Measurements from ENCODE around the gene HDAC10. TPM values are rescaled to one million over a fixed set of nuclear protein-coding genes. Genes with fewer than 3 reads are reported as not detected.

Gene HDAC10
- total RNA-seq, 5 donors from 2014 or later (not counting 1 experiment from before 2014, with no cell fraction given) = 101 to 152 (median 128) TPM

GRCh38 chr22:50197000-50197800, 53.9 kb downstream of the HDAC10 start:
- no peak overlapping the region for H3K27ac Mint-ChIP-seq
- H3K9me3 ChIP-seq = no peaks in the 10 kb centered on the region
- H3K4me3 ChIP-seq (ENCODE audit: control insufficient read depth in 1 of 2, extremely low read depth in 1 of 2, low read length in 1 of 2) = no peak overlapping the region
- POLR2A ChIA-PET = no interaction called here
- H3K4me1 ChIP-seq (ENCODE audit: control insufficient read depth in 1 of 2, extremely low read depth in 1 of 2, insufficient read depth in 2 of 2, low read length in 2 of 2) = peaks cover 11 to 49% of the 10 kb centered on the region in 2 experiments
- no peak for ATAC-seq (replicated peaks in 1 of 4)
- no peak overlapping the region for H3K27ac ChIP-seq (ENCODE audit: low read length)
- H3K27me3 ChIP-seq (replicated peaks in 1 of 2; ENCODE audit: control insufficient read depth in 2 of 2, extremely low read depth in 1 of 2, insufficient read depth in 2 of 2, low read length in 1 of 2) = no peaks in the 10 kb centered on the region
- H3K27me3 Mint-ChIP-seq = no peaks in the 10 kb centered on the region
- no peaks in the 10 kb centered on the region for H3K9me3 Mint-ChIP-seq
- peaks cover 13 to 39% of the 10 kb centered on the region in 2 donors for H3K36me3 ChIP-seq (ENCODE audit: control insufficient read depth in 2 of 2, extremely low read depth in 1 of 2, insufficient read depth in 1 of 2, low read length in 1 of 2)
- CTCF ChIA-PET = interaction anchor here in 1 of 2 donors (0.6 kb wide), 1 partner anchor 47 kb away, joined by 3 read pairs; no protein-coding TSS in a partner anchor
- WGBS (ENCODE audit: insufficient coverage) = 98% methylated on average over 18 of the region's 23 CpGs
- H3K4me1 Mint-ChIP-seq = peaks cover 15 to 26% (median 20%) of the 10 kb centered on the region in 3 donors
- no peak for DNase-seq
- no peak overlapping the region for H3K4me3 Mint-ChIP-seq
- H3K36me3 Mint-ChIP-seq = no peaks in the 10 kb centered on the region

- Histone ChIP-seq H3K36me3 (ENCODE audit: control insufficient read depth in 2 of 2, extremely low read depth in 1 of 2, insufficient read depth in 1 of 2, low read length in 1 of 2) (peaks cover 13 to 39% of the 10 kb centered on the region in 2 donors), H3K4me3 (ENCODE audit: control insufficient read depth in 1 of 2, extremely low read depth in 1 of 2, low read length in 1 of 2) (no peak overlapping the region), H3K4me1 (ENCODE audit: control insufficient read depth in 1 of 2, extremely low read depth in 1 of 2, insufficient read depth in 2 of 2, low read length in 2 of 2) (peaks cover 13 to 52% of the 10 kb centered on the region in 2 experiments), H3K27ac (ENCODE audit: low read length) (no peak overlapping the region), H3K27me3 (replicated peaks in 1 of 2; ENCODE audit: control insufficient read depth in 2 of 2, extremely low read depth in 1 of 2, insufficient read depth in 2 of 2, low read length in 1 of 2) (no peaks in the 10 kb centered on the region), H3K9me3 (no peaks in the 10 kb centered on the region)
- WGBS (ENCODE audit: insufficient coverage) = 88% methylated on average over 12 of the region's 18 CpGs
- Mint-ChIP-seq H3K27ac (no peak overlapping the region), H3K4me3 (no peak overlapping the region), H3K4me1 (peaks cover 20 to 31% (median 25%) of the 10 kb centered on the region in 3 donors), H3K9me3 (no peaks in the 10 kb centered on the region), H3K27me3 (no peaks in the 10 kb centered on the region), H3K36me3 (no peaks in the 10 kb centered on the region)
- ATAC-seq (replicated peaks in 1 of 4) (no peak), DNase-seq (no peak)
- POLR2A ChIA-PET = no interaction called here
- CTCF ChIA-PET = no interaction called here
These were observed 54.8 kb downstream of the HDAC10 start for GRCh38 chr22:50196256-50196655.

Other genes with a start within 250 kb of the HDAC10 start
- under 1 TPM in 1 of 5 donors, not detected in 4; 0.10 TPM for gene IL17REL, start 238.5 kb downstream of the HDAC10 start, total RNA-seq
- not detected for gene TTLL8, start 193.0 kb downstream of the HDAC10 start, total RNA-seq
- gene MLC1, start 165.8 kb downstream of the HDAC10 start, total RNA-seq = 1 to 10 TPM in 4 of 5 donors, under 1 TPM in 1; 0.92 to 2.1 (median 1.1) TPM
- under 1 TPM in 1 of 5 donors, not detected in 4; 0.44 TPM for gene MOV10L1, start 161.3 kb downstream of the HDAC10 start, total RNA-seq
- gene PANX2, start 80.5 kb downstream of the HDAC10 start, total RNA-seq = under 1 TPM in 3 of 5 donors, not detected in 2; 0.16 to 0.32 (median 0.26) TPM
- gene TRABD, start 65.4 kb downstream of the HDAC10 start, total RNA-seq = 100 to 1,000 TPM; 116 to 213 (median 175) TPM
- 10 to 100 TPM; 28.9 to 51.0 (median 46.1) TPM for gene SELENOO, start 50.3 kb downstream of the HDAC10 start, total RNA-seq
- gene TUBGCP6, start 6.2 kb downstream of the HDAC10 start, total RNA-seq = 100 to 1,000 TPM; 129 to 144 (median 132) TPM
- 1 to 10 TPM; 1.7 to 3.1 (median 2.9) TPM for gene MAPK12, start 10.4 kb upstream of the HDAC10 start, total RNA-seq
- gene MAPK11, start 19.1 kb upstream of the HDAC10 start, total RNA-seq = 1 to 10 TPM; 3.5 to 8.9 (median 5.6) TPM
- gene PLXNB2, start 56.4 kb upstream of the HDAC10 start, total RNA-seq = 10 to 100 TPM in 1 of 5 donors, 1 to 10 TPM in 4; 4.3 to 11.8 (median 6.5) TPM
- 1 to 10 TPM; 2.1 to 5.0 (median 3.5) TPM for gene DENND6B, start 75.7 kb upstream of the HDAC10 start, total RNA-seq
- gene PPP6R2, start 92.1 kb upstream of the HDAC10 start, total RNA-seq = 100 to 1,000 TPM in 1 of 5 donors, 10 to 100 TPM in 4; 71.2 to 105 (median 96.8) TPM
- 100 to 1,000 TPM; 193 to 318 (median 308) TPM for gene SBF1, start 223.8 kb upstream of the HDAC10 start, total RNA-seq
- 10 to 100 TPM in 3 of 5 donors, 1 to 10 TPM in 2; 1.5 to 11.3 (median 10.7) TPM for gene ADM2, start 230.3 kb upstream of the HDAC10 start, total RNA-seq
- gene MIOX, start 235.6 kb upstream of the HDAC10 start, total RNA-seq = under 1 TPM in 4 of 5 donors, not detected in 1; 0.36 to 0.70 (median 0.54) TPM